Gastroesophageal sphincter (tissue), 3 donors: ENCODE measurements around the gene FZD7.

ENCODE experiments used
- POLR2AphosphoS5 ChIP-seq: sonication (generic); formaldehyde crosslinking; IDR thresholded peaks from one replicate; pipeline ENCODE4 v1.6.1; 2017; ENCODE audit warnings: antibody characterized with exemption
- TF ChIP-seq, protein P1 (sequence below), 4 experiments: fragments of 200-600 bp in 2 of 4; fragments of 450-650 bp in 2 of 4; sonication (generic) in 1 of 4; IDR thresholded peaks; one replicate each; pipeline ENCODE4 v1.5.1; 2017 to 2019; ENCODE audit warnings: antibody characterized with exemption in 4 of 4, mild to moderate bottlenecking in 2 of 4, moderate library complexity in 2 of 4

DNA sequence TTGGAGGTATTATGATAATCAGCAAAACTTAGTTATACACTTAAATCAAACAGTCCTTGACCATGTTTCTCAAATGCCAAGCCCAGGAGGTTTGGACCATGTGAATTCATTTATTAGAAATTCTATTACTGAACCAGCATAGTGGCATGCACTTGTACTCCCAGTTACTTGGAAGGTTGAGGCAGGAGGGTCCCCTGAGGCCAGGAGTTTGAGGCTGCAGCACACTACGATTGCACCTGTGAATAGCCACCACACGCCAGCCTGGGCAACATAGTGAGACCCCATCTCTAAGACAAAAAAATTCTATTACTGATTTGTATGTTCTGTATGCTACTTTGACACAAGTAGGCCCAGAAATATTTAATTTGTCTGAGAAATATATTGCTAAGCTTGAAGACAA is 43.6 kb upstream of the FZD7 start:
- no peak for TF ChIP-seq POLR2AphosphoS5
- TF ChIP-seq, protein P1, sequence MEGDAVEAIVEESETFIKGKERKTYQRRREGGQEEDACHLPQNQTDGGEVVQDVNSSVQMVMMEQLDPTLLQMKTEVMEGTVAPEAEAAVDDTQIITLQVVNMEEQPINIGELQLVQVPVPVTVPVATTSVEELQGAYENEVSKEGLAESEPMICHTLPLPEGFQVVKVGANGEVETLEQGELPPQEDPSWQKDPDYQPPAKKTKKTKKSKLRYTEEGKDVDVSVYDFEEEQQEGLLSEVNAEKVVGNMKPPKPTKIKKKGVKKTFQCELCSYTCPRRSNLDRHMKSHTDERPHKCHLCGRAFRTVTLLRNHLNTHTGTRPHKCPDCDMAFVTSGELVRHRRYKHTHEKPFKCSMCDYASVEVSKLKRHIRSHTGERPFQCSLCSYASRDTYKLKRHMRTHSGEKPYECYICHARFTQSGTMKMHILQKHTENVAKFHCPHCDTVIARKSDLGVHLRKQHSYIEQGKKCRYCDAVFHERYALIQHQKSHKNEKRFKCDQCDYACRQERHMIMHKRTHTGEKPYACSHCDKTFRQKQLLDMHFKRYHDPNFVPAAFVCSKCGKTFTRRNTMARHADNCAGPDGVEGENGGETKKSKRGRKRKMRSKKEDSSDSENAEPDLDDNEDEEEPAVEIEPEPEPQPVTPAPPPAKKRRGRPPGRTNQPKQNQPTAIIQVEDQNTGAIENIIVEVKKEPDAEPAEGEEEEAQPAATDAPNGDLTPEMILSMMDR (IDR thresholded peaks at IDR 0.05): no peak
